Thoracic aorta (tissue), 2 donors: ENCODE data around the gene ZBTB7A. TPM values are rescaled to one million over a fixed set of nuclear protein-coding genes. Genes with fewer than 3 reads are reported as not detected.
A peak's percentile ranks its signal among the peaks of the same experiment; 100 is the strongest.

Source experiments
- ATAC-seq: fragments of 150-250 bp; one replicate; pipeline ENCODE4 v1.8.0; 2017; ENCODE audit warnings: low read depth; ENCODE audit not compliant: insufficient number of reproducible peaks, low FRiP score
- DNase-seq: peaks from one replicate; pipeline ENCODE4 v3.0.0-alpha.2; 2020; ENCODE audit warnings: low spot score
- H3K27ac ChIP-seq, 2 donors: fragments of 200-600 bp; sonication (generic); 1 replicate in 1 of 2; 2 replicates in 1 of 2; pipeline ENCODE4 v1.5.1; 2016; ENCODE audit warnings: mild to moderate bottlenecking in 2 of 2, moderate library complexity in 2 of 2
- H3K27me3 ChIP-seq: fragments of 200-600 bp; sonication (generic); replicated peaks from 2 replicates; pipeline ENCODE4 v1.6.0; 2016; ENCODE audit warnings: mild to moderate bottlenecking; ENCODE audit not compliant: insufficient read depth
- H3K36me3 ChIP-seq: fragments of 200-600 bp; sonication (generic); one replicate; pipeline ENCODE4 v1.5.1; 2016
- H3K4me1 ChIP-seq, 2 donors: fragments of 200-600 bp; sonication (generic); 1 replicate in 1 of 2; 2 replicates in 1 of 2; pipeline versions ENCODE4 v1.5.1 to v1.6.0; 2016; ENCODE audit warnings: low read depth in 2 of 2, mild to moderate bottlenecking in 1 of 2; ENCODE audit not compliant: control insufficient read depth in 1 of 2
- H3K4me3 ChIP-seq: fragments of 200-600 bp; sonication (generic); 2 replicates; pipeline ENCODE4 v1.5.1; 2016; ENCODE audit warnings: mild to moderate bottlenecking
- H3K9me3 ChIP-seq: fragments of 200-600 bp; sonication (generic); 2 replicates; pipeline ENCODE4 v1.5.1; 2016
- total RNA-seq, 2 donors: library from RNA; depleted of rRNA; stranded (reverse); fragments of >200 nt; gene quantifications; one replicate each; pipeline versions ENCODE4 v1.1.0 to v1.2.3, GENCODE V29; 2016
- TF ChIP-seq, protein P1 (sequence below): fragments of 200-600 bp; sonication (generic); IDR thresholded peaks from one replicate; pipeline ENCODE4 v1.5.1; 2019; ENCODE audit warnings: antibody characterized with exemption

ZBTB7A gene
- total RNA-seq, 2 donors from 2014 or later = 85.1 to 91.9 TPM

DNA sequence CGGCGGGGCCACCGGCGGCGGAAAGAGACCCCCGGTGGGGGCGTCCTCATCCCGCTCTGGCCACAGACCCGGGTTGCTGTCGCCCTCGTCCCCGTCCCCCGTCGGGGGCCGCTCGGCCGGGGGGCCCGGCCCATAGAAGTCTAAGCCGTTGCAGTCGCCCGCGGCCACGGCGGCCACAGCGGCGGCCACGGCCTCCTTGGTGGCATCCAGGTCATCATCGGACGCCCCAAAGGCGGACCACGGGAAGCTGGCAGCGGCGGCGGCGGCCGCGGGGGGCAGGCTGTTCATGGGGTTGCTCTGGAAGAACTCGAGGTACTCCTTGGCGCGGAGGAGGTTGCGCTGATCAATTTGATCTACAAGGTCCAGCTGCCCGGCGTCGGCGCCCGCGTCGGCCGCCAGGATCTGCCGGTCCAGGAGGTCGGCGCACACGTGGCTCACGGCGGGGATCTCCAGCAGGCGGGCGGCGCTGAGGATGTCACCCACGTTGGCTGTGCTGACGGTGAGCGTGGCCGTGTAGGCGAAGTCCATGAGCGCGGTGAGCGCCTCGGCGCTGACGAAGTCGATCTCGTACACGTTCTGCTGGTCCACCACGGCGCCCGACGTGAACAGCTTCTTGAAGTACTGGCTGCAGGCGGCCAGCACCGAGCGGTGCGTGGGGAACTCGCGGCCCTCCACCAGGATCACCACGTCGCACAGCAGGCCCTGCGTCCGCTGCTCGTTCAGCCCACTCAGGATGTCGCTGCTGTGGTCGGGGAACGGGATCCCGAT lies 12.1 kb downstream of the ZBTB7A start:
- no peak for DNase-seq
- TF ChIP-seq, protein P1, sequence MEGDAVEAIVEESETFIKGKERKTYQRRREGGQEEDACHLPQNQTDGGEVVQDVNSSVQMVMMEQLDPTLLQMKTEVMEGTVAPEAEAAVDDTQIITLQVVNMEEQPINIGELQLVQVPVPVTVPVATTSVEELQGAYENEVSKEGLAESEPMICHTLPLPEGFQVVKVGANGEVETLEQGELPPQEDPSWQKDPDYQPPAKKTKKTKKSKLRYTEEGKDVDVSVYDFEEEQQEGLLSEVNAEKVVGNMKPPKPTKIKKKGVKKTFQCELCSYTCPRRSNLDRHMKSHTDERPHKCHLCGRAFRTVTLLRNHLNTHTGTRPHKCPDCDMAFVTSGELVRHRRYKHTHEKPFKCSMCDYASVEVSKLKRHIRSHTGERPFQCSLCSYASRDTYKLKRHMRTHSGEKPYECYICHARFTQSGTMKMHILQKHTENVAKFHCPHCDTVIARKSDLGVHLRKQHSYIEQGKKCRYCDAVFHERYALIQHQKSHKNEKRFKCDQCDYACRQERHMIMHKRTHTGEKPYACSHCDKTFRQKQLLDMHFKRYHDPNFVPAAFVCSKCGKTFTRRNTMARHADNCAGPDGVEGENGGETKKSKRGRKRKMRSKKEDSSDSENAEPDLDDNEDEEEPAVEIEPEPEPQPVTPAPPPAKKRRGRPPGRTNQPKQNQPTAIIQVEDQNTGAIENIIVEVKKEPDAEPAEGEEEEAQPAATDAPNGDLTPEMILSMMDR = no peak
- no peak for ATAC-seq
- Histone ChIP-seq H3K4me3 (no peak overlapping the region), H3K4me1 (peaks cover 39 to 44% of the 10 kb centered on the region in 2 donors), H3K27me3 (no peaks in the 10 kb centered on the region), H3K9me3 (no peaks in the 10 kb centered on the region), H3K27ac (no peak overlapping the region), H3K36me3 (peaks cover 28% of the 10 kb centered on the region)

DNA sequence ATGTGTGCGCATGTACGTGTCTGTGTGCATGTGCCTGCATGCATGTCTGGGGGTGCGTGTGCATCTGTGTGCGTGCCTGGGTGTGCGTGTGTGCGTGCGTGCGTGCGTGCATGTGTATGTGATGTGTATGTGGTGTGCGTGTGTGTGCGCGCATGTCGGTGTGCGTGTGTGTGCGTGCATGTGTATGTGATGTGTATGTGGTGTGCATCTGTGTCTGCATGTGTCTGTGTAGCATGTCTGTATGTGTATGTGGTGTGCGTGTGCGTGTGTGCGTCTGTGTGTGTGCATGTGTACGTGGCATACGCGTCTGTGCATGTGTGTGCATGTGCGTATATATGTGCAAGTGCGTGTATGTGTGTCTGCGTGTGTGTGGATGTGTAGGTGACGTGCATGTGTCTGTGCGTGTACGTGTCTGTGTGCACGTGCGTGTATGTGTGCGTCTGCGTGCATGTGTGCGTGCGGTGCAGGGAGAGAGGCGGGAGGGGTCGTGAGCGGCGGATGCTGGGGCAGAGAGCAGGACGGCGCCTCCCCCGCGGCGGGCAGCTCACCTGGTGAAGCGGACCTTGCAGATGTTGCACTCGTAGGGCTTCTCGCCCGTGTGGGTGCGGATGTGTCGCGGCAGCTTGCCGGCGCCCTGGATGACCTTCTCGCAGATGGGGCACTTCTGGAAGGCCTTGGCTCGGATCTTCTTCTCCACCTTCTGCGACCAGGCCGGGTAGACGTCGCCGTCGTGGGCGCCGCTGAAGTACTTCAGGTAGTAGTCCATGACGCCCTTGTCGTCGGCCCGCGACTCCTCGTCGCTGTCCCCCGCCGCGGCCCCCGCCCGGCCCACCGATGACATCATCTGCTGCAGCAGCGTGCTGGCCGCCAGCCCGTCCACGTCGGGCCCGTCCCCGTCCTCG lies 13.0 kb downstream of the ZBTB7A start:
- Histone ChIP-seq H3K4me1 (peaks cover 29 to 40% of the 10 kb centered on the region in 2 donors), H3K27ac (no peak overlapping the region), H3K36me3 (peaks cover 28% of the 10 kb centered on the region), H3K9me3 (no peaks in the 10 kb centered on the region), H3K27me3 (no peaks in the 10 kb centered on the region), H3K4me3 (peak overlapping the region; percentile 6)
- no peak for ATAC-seq
- TF ChIP-seq, protein P1 = no peak
- no peak for DNase-seq

GRCh38 chr19:4052993-4053422 lies 13.7 kb downstream of the ZBTB7A start:
- Histone ChIP-seq H3K27ac (peak overlapping the region in 1 of 2 donors; percentile 27), H3K36me3 (peaks cover 33% of the 10 kb centered on the region), H3K27me3 (no peaks in the 10 kb centered on the region), H3K4me1 (peaks cover 24 to 33% of the 10 kb centered on the region in 2 donors), H3K4me3 (peak overlapping the region; percentile 6), H3K9me3 (no peaks in the 10 kb centered on the region)
- TF ChIP-seq, protein P1 = no peak
- DNase-seq = no peak
- ATAC-seq = no peak

- peaks cover 22 to 27% of the 10 kb centered on the region in 2 donors for H3K4me1 ChIP-seq
- no peaks in the 10 kb centered on the region for H3K9me3 ChIP-seq
- peak overlapping the region; percentile 27 to 34 for H3K27ac ChIP-seq
- H3K27me3 ChIP-seq = no peaks in the 10 kb centered on the region
- ATAC-seq (no peak), DNase-seq (no peak)
- peaks cover 34% of the 10 kb centered on the region for H3K36me3 ChIP-seq
- H3K4me3 ChIP-seq = peak overlapping the region; percentile 6
- TF ChIP-seq, protein P1 = no peak
Observed at GRCh38 chr19:4052114-4052992, 14.3 kb downstream of the ZBTB7A start.
